ENCODE measurements around the gene GALNT17.
"Not testable (repeated sequence)": the region's sequence is repeated elsewhere in the genome, so short reads cannot be mapped to it uniquely, and the experiment has no call there.

GALNT17 gene

GRCh38 chr7:71733107-71733870, 601.3 kb downstream of the GALNT17 start:
- H3K27ac ChIP-seq: peak overlapping the region; percentile 23; the same call in 1 of the 2 replicates
- peak; percentile 94 for TF ChIP-seq CTCF (conservative IDR thresholded peaks at IDR 0.05)

GRCh38 chr7:71735961-71736556, 604.1 kb downstream of the GALNT17 start:
- H3K27ac ChIP-seq: no peak overlapping the region
- TF ChIP-seq CTCF (conservative IDR thresholded peaks at IDR 0.05): peak; percentile 97

- not testable (repeated sequence) for H3K27ac ChIP-seq
Measured at GRCh38 chr7:71737931-71738540, 606.1 kb downstream of the GALNT17 start.

- H3K27ac ChIP-seq: no peak overlapping the region
- TF ChIP-seq CTCF (conservative IDR thresholded peaks at IDR 0.05): no peak
Measured at GRCh38 chr7:71739520-71740173, 607.7 kb downstream of the GALNT17 start.

- no peak for TF ChIP-seq CTCF (conservative IDR thresholded peaks at IDR 0.05)
- no peak overlapping the region for H3K27ac ChIP-seq
Measured at GRCh38 chr7:71740174-71740560, 608.2 kb downstream of the GALNT17 start.

- H3K27ac ChIP-seq: no peak overlapping the region
- TF ChIP-seq CTCF (conservative IDR thresholded peaks at IDR 0.05): peak; percentile 60
Measured at GRCh38 chr7:71746006-71746405, 614.1 kb downstream of the GALNT17 start.

GRCh38 chr7:71750290-71750689, 618.3 kb downstream of the GALNT17 start:
- no peak overlapping the region for H3K27ac ChIP-seq
- no peak for TF ChIP-seq CTCF (conservative IDR thresholded peaks at IDR 0.05)
